ENCODE data around the gene MAN1B1. TPM values are rescaled to one million over a fixed set of nuclear protein-coding genes. Genes with fewer than 3 reads are reported as not detected.

MAN1B1 gene
- polyA plus RNA-seq, 1 donor (not counting 4 experiments of a cell fraction or from before 2014, with no cell fraction given): 34.3 TPM

DNA sequence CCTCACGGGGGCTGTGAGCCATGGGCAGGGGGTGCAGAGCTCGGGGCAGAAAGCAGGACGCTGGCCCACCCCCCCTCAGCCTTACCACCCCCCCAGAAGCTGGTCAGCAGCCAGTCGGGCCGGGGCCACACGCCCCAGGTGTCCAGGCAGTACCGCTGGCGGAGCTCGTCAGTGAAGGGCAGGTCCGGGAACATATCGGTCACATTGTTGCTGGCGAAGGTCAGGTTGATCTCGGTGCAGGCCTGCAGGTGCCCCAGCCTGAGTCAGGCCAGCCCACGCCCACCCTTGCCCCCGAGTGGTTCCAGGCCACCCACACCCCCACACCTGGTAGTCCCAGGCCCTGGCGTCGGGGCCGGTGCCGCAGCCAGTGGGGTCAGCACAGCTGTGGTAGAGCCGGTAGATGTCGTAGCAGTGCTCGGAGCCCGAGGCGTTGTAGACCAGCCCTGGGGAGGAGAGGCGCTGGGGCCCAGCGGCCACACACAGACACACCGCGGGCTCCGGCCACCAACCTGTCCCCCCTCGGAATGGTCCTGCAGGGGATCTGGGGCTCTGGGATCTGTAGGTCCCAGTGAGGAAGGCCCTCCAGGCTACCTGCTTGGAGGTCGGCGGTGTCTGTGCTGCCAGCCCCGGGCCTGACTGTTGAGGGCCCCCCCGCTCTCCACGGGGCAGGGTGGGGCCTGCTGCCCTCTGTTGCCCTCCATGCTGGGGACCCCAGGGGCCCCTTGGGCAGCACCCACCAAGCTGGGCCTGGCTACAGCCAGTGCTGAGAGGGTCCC, 25.2 kb downstream of the MAN1B1 start:
- Histone ChIP-seq H3K4me3 (ENCODE audit: control insufficient read depth in 2 of 3, extremely low read depth in 1 of 3, insufficient read depth in 2 of 3, low read depth in 1 of 3, low read length in 3 of 3) (no peak overlapping the region), H3K9ac (ENCODE audit: control insufficient read depth, extremely low read depth, insufficient read depth, low read length) (no peak overlapping the region), H3K27me3 (ENCODE audit: control insufficient read depth, extremely low read depth, insufficient read depth, low read length) (peaks cover 7% of the 10 kb centered on the region), H3K9me1 (ENCODE audit: control insufficient read depth, extremely low read depth, insufficient read depth, low read length) (no peaks in the 10 kb centered on the region), H4K20me1 (ENCODE audit: control insufficient read depth, extremely low read depth, insufficient read depth, low read length) (no peaks in the 10 kb centered on the region), H3K36me3 (ENCODE audit: control insufficient read depth in 2 of 2, extremely low read depth in 1 of 2, insufficient read depth in 2 of 2, low read length in 2 of 2) (peaks cover 0 to 9% of the 10 kb centered on the region in 2 experiments), H3K4me1 (ENCODE audit: control insufficient read depth, extremely low read depth, insufficient read depth, low read length) (no peaks in the 10 kb centered on the region), H3K9me3 (ENCODE audit: control insufficient read depth, low read depth, low read length) (no peaks in the 10 kb centered on the region), H3K27ac (ENCODE audit: control insufficient read depth, insufficient read depth, low read length) (no peak overlapping the region), H3K4me2 (ENCODE audit: control insufficient read depth, extremely low read depth, insufficient read depth, low read depth, low read length) (no peak overlapping the region), H2AFZ (ENCODE audit: control insufficient read depth, low read length) (no peak overlapping the region), H3K79me2 (ENCODE audit: control insufficient read depth, insufficient read depth, low read length) (no peaks in the 10 kb centered on the region)
- TF ChIP-seq, protein P1, sequence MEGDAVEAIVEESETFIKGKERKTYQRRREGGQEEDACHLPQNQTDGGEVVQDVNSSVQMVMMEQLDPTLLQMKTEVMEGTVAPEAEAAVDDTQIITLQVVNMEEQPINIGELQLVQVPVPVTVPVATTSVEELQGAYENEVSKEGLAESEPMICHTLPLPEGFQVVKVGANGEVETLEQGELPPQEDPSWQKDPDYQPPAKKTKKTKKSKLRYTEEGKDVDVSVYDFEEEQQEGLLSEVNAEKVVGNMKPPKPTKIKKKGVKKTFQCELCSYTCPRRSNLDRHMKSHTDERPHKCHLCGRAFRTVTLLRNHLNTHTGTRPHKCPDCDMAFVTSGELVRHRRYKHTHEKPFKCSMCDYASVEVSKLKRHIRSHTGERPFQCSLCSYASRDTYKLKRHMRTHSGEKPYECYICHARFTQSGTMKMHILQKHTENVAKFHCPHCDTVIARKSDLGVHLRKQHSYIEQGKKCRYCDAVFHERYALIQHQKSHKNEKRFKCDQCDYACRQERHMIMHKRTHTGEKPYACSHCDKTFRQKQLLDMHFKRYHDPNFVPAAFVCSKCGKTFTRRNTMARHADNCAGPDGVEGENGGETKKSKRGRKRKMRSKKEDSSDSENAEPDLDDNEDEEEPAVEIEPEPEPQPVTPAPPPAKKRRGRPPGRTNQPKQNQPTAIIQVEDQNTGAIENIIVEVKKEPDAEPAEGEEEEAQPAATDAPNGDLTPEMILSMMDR (optimal IDR thresholded peaks at IDR 0.05 in 1 of 3, IDR thresholded peaks at IDR 0.05 in 1 of 3, conservative IDR thresholded peaks at IDR 0.05 in 1 of 3; ENCODE audit: extremely low read depth in 1 of 3, insufficient read depth in 2 of 3, low read length in 3 of 3): no peak
- FAIRE-seq (no peak), DNase-seq (ENCODE audit: low read depth, low spot score) (no peak)
- dilution Hi-C loops (cut with MboI; ENCODE audit: extremely low pct_ligation_motif_present, low sequenced_read_pairs): no loop called here

GRCh38 chr9:137112564-137113384, 26.0 kb downstream of the MAN1B1 start:
- dilution Hi-C loops (cut with MboI; ENCODE audit: extremely low pct_ligation_motif_present, low sequenced_read_pairs): no loop called here
- H3K4me2 ChIP-seq (ENCODE audit: control insufficient read depth, extremely low read depth, insufficient read depth, low read depth, low read length): no peak overlapping the region

More at GRCh38 chr9:137112564-137113384, 26.0 kb downstream of the MAN1B1 start:
- no peaks in the 10 kb centered on the region for H3K9me1 ChIP-seq (ENCODE audit: control insufficient read depth, extremely low read depth, insufficient read depth, low read length)
- no peak overlapping the region for H3K27ac ChIP-seq (ENCODE audit: control insufficient read depth, insufficient read depth, low read length)
- H4K20me1 ChIP-seq (ENCODE audit: control insufficient read depth, extremely low read depth, insufficient read depth, low read length): no peaks in the 10 kb centered on the region
- H3K9ac ChIP-seq (ENCODE audit: control insufficient read depth, extremely low read depth, insufficient read depth, low read length): no peak overlapping the region
- peaks cover 7% of the 10 kb centered on the region for H3K27me3 ChIP-seq (ENCODE audit: control insufficient read depth, extremely low read depth, insufficient read depth, low read length)
- FAIRE-seq: no peak
- TF ChIP-seq, protein P1 (optimal IDR thresholded peaks at IDR 0.05 in 1 of 3, IDR thresholded peaks at IDR 0.05 in 1 of 3, conservative IDR thresholded peaks at IDR 0.05 in 1 of 3; ENCODE audit: extremely low read depth in 1 of 3, insufficient read depth in 2 of 3, low read length in 3 of 3): no peak
- TF ChIP-seq EZH2 (IDR thresholded peaks at IDR 0.05; ENCODE audit: low read length): no peak
- no peak for DNase-seq (ENCODE audit: low read depth, low spot score)
- no peaks in the 10 kb centered on the region for H3K4me1 ChIP-seq (ENCODE audit: control insufficient read depth, extremely low read depth, insufficient read depth, low read length)
- peaks cover 0 to 9% of the 10 kb centered on the region in 2 experiments for H3K36me3 ChIP-seq (ENCODE audit: control insufficient read depth in 2 of 2, extremely low read depth in 1 of 2, insufficient read depth in 2 of 2, low read length in 2 of 2)
- no peak overlapping the region for H2AFZ ChIP-seq (ENCODE audit: control insufficient read depth, low read length)
- H3K4me3 ChIP-seq (ENCODE audit: control insufficient read depth in 2 of 3, extremely low read depth in 1 of 3, insufficient read depth in 2 of 3, low read depth in 1 of 3, low read length in 3 of 3): no peak overlapping the region
- no peaks in the 10 kb centered on the region for H3K79me2 ChIP-seq (ENCODE audit: control insufficient read depth, insufficient read depth, low read length)
- no peaks in the 10 kb centered on the region for H3K9me3 ChIP-seq (ENCODE audit: control insufficient read depth, low read depth, low read length)

Measured in keratinocyte (primary cell).